22Rv1 (cell line): ENCODE results near the gene KANSL1.

Source experiments
- ZFX ChIP-seq: fragments of 450-650 bp; IDR thresholded peaks from 2 replicates; pipeline ENCODE4 v1.6.1; 2017; ENCODE audit warnings: antibody characterized with exemption, borderline replicate concordance
- TF ChIP-seq, protein P1 (sequence below): fragments of 450-650 bp; IDR thresholded peaks from 2 replicates; pipeline ENCODE4 v1.5.1; 2017; ENCODE audit warnings: mild to moderate bottlenecking

- TF ChIP-seq, protein P1, sequence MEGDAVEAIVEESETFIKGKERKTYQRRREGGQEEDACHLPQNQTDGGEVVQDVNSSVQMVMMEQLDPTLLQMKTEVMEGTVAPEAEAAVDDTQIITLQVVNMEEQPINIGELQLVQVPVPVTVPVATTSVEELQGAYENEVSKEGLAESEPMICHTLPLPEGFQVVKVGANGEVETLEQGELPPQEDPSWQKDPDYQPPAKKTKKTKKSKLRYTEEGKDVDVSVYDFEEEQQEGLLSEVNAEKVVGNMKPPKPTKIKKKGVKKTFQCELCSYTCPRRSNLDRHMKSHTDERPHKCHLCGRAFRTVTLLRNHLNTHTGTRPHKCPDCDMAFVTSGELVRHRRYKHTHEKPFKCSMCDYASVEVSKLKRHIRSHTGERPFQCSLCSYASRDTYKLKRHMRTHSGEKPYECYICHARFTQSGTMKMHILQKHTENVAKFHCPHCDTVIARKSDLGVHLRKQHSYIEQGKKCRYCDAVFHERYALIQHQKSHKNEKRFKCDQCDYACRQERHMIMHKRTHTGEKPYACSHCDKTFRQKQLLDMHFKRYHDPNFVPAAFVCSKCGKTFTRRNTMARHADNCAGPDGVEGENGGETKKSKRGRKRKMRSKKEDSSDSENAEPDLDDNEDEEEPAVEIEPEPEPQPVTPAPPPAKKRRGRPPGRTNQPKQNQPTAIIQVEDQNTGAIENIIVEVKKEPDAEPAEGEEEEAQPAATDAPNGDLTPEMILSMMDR, result no peak
- TF ChIP-seq ZFX, result no peak
Measured at GRCh38 chr17:45986056-45986455, 207.2 kb downstream of the KANSL1 start.
